Hindlimb muscle (tissue), 1 donor: Measurements from ENCODE around the gene SLC26A1. TPM values are rescaled to one million over a fixed set of nuclear protein-coding genes. Genes with fewer than 3 reads are reported as not detected.
"Not testable (repeated sequence)": the region's sequence is repeated elsewhere in the genome, so short reads cannot be mapped to it uniquely, and the experiment has no call there.

Experiments used
- DNase-seq: peaks from one replicate; pipeline ENCODE4 v3.0.0-alpha.2; 2013
- polyA plus RNA-seq: library from polyadenylated mRNA; unstranded; fragments of 120-200 nt; gene quantifications from one replicate; pipeline ENCODE4 v1.2.1, GENCODE V29; 2013; ENCODE audit not compliant: insufficient read length

Gene SLC26A1
- polyA plus RNA-seq, 1 donor, result 6.0 TPM

GRCh38 chr4:1012034-1012739 lies 19.0 kb upstream of the SLC26A1 start:
- no peak for DNase-seq

GRCh38 chr4:1011666-1012033 lies 18.4 kb upstream of the SLC26A1 start:
- DNase-seq, result no peak

DNA sequence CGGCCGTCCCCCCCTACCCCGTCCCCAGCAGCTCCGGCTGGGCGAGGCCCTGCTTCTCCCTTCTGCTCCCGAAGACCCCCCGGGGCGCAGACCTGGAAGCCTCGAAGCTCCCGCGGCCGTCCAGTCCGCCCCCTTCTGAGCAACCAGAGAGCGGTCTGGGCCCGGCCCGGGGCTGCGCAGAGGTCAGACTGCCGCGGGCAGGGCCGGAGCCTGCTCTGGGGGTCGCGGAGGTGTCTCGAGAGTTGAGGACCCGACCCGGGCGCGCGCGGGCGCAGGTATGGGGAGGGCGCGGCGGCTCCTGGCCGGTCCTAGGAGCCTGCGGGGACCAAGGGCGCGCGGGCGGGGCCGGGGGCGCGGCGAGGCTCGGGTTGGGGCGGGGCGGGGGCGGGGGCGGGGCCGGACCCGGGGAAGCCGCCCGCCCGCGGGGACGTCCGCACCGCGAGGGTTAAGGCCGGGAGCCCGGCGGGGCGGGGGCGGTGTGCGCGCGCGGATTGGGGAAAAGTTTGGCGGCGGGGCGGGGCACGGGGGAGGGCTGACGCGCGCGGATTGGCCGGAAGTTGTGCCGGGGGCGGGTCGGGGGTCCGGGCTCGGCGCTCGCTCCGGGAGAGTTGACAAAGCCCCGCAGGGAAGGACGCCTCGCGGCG lies 17.9 kb upstream of the SLC26A1 start, which contains the start of gene FGFRL1:
Gene FGFRL1 (plus strand): TSS at position 605 of the 644 bp plus-strand sequence. CDS start 860 bp downstream, outside the sequence.
- DNase-seq, result peak; percentile 93

DNA sequence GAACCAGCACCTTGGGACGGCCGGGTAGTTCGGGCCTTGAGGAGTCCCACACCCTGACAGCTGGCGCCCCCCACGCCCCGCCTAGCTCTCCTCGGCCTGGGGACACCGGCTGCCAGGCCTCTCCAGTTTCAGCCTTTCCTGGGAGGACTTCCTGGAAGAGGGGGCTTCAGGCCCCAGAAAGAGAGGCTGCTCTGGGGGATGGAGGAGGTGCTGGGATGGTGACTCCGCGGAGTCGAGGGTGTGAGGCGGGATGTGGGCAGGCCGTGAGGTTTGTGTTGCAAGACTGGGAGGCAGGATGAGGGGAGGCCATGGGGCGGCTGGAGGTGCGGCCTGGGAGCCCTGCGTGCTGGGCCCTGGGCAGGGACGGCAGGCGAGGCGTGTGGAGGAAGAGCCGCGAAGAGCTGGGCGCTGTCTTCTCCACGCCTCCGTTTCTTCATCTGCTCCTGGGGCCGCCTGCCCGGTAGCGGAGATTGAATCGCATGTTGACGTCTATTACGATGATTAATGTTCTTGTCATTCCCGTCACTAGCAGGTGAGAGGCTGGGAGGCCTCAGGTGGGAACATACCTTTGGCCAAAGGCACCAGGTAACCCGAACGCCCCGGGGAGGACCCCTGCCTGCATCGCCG lies 17.3 kb upstream of the SLC26A1 start:
- peak; percentile 57 for DNase-seq

GRCh38 chr4:1009542-1010394 lies 16.6 kb upstream of the SLC26A1 start:
- peak; percentile 76 for DNase-seq

DNA sequence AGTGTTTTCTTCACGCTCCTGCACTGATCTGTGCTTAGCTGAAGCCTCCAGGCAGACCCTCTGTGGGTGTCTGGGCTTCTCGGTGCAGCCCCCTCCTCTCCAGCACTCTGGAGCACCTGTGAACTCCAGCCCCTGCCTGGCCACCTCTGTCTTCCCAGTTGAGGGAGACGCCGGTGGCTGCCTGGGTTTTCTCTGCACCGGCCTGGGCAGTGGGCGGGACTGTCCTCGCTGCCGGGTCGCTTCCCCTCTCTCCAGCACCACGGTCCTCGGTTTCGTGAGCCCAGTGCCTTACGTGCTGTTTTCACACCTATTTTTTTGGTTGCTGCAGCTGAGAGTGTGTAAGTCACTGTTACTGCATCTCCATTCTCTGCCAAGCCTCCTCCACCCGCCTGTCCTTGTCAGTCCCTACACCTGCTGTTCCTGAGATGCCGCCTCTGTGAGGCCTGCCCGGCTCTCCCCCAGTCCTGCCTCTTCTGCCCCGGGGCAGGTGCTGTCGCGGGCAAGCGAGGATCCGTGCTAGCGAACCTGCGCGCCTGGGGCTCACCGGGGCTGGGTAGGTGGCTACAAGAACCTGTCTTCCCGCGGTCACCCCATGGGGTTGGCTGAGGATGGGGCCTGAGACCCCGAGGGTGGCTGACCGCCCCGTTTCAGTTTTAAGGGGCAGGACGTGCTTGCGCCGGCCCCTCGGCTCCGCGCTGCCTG lies 15.8 kb upstream of the SLC26A1 start:
- no peak for DNase-seq

DNA sequence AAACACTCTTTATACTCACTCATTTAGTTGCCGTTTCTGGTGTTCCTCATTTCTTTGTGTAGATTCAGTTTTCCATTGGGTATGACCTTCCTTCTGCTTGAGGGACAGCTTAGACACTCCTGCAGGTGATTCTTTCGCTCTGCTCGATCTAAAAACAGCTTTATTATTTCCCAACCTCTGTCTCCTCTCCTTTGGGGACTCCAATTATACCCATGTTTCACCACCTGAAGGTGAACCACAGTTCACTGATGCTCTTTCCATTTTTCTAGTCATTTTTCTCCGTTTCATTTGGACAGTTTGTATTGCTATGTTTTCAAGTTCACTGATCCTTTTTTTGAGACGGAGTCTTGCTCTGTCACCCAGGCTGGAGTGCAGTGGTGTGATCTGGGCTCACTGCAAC lies 13.7 kb upstream of the SLC26A1 start:
- DNase-seq, result no peak

DNA sequence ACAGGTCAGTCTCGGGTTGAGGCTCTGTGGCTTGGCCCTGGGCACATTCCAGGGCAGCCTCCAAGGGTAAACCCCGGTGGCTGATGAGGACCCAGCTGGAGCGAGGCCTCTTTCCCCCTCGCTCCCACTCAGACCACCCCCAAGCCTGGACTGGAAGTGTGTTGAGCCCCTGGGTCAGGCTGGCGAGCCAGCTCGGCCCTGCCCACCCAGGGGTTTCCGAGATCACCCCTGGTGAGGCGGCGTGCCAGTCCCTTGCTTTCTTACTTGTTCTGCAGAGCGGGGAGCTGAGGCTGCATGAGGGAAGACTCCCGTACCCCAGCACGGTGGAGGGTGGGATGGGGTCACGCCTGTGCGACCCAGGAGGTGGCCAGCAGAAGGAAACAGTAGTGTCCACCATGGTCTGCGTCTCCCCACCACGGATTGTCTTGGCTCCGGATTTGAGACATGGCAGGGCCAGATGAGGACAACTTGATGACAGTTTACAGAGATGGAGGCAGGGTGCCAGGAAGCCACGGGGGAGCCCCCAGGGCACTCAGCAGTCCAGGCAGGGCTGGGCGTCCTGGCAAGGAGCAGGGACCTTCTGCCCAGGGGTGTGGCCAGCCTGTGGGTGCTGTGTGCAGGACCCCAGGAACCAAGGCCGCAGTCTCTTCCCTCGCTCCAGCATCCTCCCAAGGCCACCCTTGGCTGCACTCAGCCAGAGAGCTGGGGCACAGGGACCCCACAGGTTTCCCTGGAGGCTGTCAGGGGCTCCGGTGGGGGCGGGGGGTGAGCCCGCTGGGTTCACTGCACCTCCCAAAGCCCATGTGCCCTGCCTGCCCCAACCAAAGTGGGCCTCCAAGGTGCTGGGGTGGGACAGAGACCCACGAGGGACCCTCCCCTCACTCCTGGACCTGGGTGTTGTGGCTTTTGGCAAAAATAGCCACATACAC lies 11.6 kb upstream of the SLC26A1 start:
- DNase-seq, result no peak

GRCh38 chr4:1004071-1004418 lies 10.8 kb upstream of the SLC26A1 start:
- DNase-seq, result no peak

GRCh38 chr4:1003271-1004070 lies 10.3 kb upstream of the SLC26A1 start:
- no peak for DNase-seq

- DNase-seq, result no peak
Observed at GRCh38 chr4:1002631-1003251, 9.5 kb upstream of the SLC26A1 start.

- DNase-seq, result no peak
Observed at GRCh38 chr4:1002131-1002630, 9.0 kb upstream of the SLC26A1 start.

- DNase-seq, result no peak
Observed at GRCh38 chr4:1001561-1002130, 8.4 kb upstream of the SLC26A1 start.

DNA sequence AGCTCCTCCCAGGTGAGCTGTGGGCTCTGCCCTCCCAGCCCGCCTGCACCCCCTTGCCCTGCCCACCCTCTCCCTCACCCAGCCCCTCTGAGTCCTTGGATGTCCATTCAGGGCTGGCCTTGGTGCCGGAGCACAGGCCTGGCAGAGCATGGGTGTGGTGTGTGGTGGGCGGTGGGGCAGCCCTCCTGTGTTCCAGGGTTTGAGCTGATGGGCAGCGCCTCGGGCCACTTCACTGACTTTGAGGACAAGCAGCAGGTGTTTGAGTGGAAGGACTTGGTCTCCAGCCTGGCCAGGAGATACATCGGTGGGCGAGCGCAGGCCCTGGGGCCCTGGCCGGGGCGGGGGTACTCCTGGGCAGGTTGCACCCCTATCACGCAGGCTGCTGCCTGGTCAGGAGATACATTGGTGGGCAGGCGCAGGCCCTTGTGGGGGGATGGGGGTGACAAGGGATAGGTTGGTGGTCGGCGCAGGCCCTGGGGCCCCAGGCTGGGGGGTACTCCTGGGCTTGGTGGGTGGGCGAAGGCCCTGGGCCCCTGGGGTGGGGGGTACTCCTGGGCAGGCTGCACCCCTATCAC lies 7.6 kb upstream of the SLC26A1 start:
- DNase-seq, result no peak

GRCh38 chr4:999882-1000425 lies 6.8 kb upstream of the SLC26A1 start:
- no peak for DNase-seq

DNA sequence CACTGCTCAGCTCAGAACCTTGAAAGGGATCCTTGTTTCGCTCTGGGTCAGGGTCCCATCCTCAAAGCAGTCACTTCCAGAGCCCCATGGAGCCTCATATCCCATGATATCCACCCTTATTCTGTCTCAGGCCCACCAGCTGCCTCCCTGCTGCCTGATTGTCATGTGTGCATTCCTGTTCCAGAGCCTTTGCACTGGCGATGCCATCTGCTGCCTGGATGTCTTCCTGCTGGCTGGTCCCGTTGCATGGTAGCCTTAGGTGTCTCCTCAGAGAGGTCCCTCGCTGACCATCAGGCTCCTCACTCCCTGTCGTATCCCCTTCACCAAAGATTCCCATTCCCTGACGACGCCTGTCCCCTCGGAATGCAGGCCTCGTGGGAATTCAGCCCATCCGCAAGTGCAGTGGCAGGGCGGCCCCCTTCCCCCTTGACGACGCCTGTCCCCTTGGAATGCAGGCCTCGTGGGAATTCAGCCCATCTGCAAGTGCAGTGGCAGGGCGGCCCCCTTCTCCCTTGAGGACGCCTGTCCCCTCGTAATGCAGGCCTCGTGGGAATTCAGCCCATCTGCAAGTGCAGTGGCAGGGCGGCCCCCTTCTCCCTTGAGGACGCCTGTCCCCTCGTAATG lies 6.1 kb upstream of the SLC26A1 start:
- DNase-seq, result not testable (repeated sequence)

DNA sequence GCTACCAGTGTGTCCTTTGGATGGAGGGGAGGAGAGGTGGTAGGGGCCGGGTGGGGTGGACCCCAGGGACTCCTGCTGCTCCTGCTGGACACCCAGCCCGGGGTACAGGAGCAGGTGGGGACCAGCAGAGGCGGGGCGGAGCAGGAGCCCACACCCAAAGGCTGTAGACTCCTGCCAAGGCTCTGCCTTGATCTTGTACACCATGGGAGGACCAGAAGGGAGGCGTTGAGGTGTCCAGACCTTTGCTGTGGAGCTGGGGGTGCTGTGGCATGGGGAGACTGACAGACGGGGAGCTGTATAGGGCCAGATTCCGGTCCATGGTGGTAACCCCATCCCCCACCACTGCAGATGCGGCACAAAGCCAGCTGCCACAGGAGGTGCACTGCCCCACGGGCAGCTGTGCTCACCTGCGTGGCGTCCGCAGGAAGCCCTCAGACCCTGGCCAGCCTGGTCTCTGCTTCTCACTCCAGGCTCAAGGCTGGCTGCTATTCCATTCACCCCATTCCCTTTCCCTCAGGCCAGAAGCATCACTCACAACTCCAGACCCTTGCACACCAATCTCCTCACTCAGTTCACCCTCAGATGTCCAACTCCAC lies 5.0 kb upstream of the SLC26A1 start:
- DNase-seq, result no peak
